Endothelial cell of umbilical vein (primary cell): ENCODE results near the gene UBE2L6. TPM values are rescaled to one million over a fixed set of nuclear protein-coding genes. Genes with fewer than 3 reads are reported as not detected.

Experiments used
- BruUV-seq: library from RNA; stranded (reverse); fragments of 400-500 nt; replicated peaks from 2 replicates; lab custom pipeline; 2021; lab: Mats Ljungman, UMichigan
- CTCF ChIA-PET: fragments of 300-600, 350-600 bp; sonication (Branson Sonifier 250); formaldehyde crosslinking; loops from one replicate; lab custom pipeline; 2021; ENCODE audit warnings: antibody characterized with exemption, inconsistent platforms; lab: Charles Lee
- POLR2A ChIA-PET: fragments of 300-600, 350-600 bp; sonication (Branson Sonifier 250); formaldehyde crosslinking; loops from one replicate; lab custom pipeline; 2021; ENCODE audit warnings: antibody characterized with exemption, inconsistent platforms; lab: Charles Lee
- DNase-seq: peaks from one replicate; pipeline ENCODE4 v3.0.0-alpha.2; 2011; ENCODE audit warnings: low read depth, low spot score
- FAIRE-seq: peaks from 2 replicates; lab custom pipeline; 2011; peaks lifted over from hg19 to GRCh38; lab: Jason Lieb, UNC
- H2AFZ ChIP-seq: 2 replicates; pipeline ENCODE4 v1.6.0; 2012; ENCODE audit warnings: low read depth, low read length, control low read depth, inconsistent platforms
- H3K27ac ChIP-seq: 2 replicates; pipeline ENCODE4 v1.5.1; 2011; ENCODE audit warnings: low read depth, mild to moderate bottlenecking, control low read depth, low read length, moderate library complexity; ENCODE audit not compliant: insufficient read depth
- H3K27me3 ChIP-seq, 2 experiments: 2 replicates each; pipeline versions ENCODE4 v1.6.0 to v1.6.1; 2011; ENCODE audit warnings: low read length in 2 of 2, mixed read lengths in 1 of 2; ENCODE audit not compliant: control insufficient read depth in 2 of 2, insufficient read depth in 2 of 2
- H3K36me3 ChIP-seq, 2 experiments: 2 replicates in 1 of 2; 3 replicates in 1 of 2; pipeline ENCODE4 v1.5.1; 2011; ENCODE audit warnings: low read length in 2 of 2, mild to moderate bottlenecking in 1 of 2, moderate library complexity in 1 of 2; ENCODE audit not compliant: control insufficient read depth in 2 of 2, insufficient read depth in 2 of 2; ENCODE audit errors: extremely low read depth in 1 of 2
- H3K4me1 ChIP-seq: 3 replicates; pipeline ENCODE4 v1.5.1; 2011; ENCODE audit warnings: mild to moderate bottlenecking, low read length; ENCODE audit not compliant: control insufficient read depth, insufficient read depth; ENCODE audit errors: extremely low read depth
- H3K4me2 ChIP-seq: 2 replicates; pipeline ENCODE4 v1.6.1; 2011; ENCODE audit warnings: low read length, control low read depth, mixed read lengths; ENCODE audit not compliant: insufficient read depth
- H3K4me3 ChIP-seq, 3 experiments: fragments of 200-600 bp in 1 of 3; sonication (generic), shearing (Covaris generic) in 1 of 3; replicated peaks in 1 of 3; 2 replicates each; pipeline ENCODE4 v1.5.1; 2011 to 2016; ENCODE audit warnings: control low read depth in 3 of 3, low read length in 3 of 3, mild to moderate bottlenecking in 2 of 3, inconsistent platforms in 1 of 3, low read depth in 1 of 3, moderate library complexity in 1 of 3; ENCODE audit not compliant: insufficient read depth in 1 of 3
- H3K79me2 ChIP-seq: 2 replicates; pipeline ENCODE4 v1.6.0; 2012; ENCODE audit warnings: low read length, inconsistent platforms; ENCODE audit not compliant: control insufficient read depth, insufficient read depth
- H3K9ac ChIP-seq: replicated peaks from 2 replicates; pipeline ENCODE3; 2011; ENCODE audit warnings: low read length, control low read depth; ENCODE audit not compliant: insufficient read depth; ENCODE audit errors: extremely low read depth
- H3K9me1 ChIP-seq: replicated peaks from 3 replicates; pipeline ENCODE4 v1.6.0; 2011; ENCODE audit warnings: mild to moderate bottlenecking, low read length; ENCODE audit not compliant: control insufficient read depth, insufficient read depth; ENCODE audit errors: extremely low read depth
- H3K9me3 ChIP-seq: replicated peaks from 2 replicates; pipeline ENCODE4 v1.5.1; 2012; ENCODE audit warnings: low read length, inconsistent platforms; ENCODE audit not compliant: control insufficient read depth, insufficient read depth
- H4K20me1 ChIP-seq: replicated peaks from 2 replicates; pipeline ENCODE3; 2011; ENCODE audit warnings: mild to moderate bottlenecking, low read length; ENCODE audit not compliant: control insufficient read depth, insufficient read depth; ENCODE audit errors: extremely low read depth
- EZH2 ChIP-seq: IDR thresholded peaks from 2 replicates; pipeline ENCODE4 v1.6.1; 2012; ENCODE audit warnings: borderline replicate concordance, low read depth, mild to moderate bottlenecking, moderate library complexity, low read length, inconsistent platforms; ENCODE audit not compliant: severe bottlenecking
- FOS ChIP-seq: IDR thresholded peaks from 2 replicates; pipeline ENCODE4 v1.6.1; 2011; ENCODE audit warnings: mild to moderate bottlenecking, low read length, moderate library complexity, borderline replicate concordance; ENCODE audit not compliant: insufficient read depth
- GATA2 ChIP-seq: IDR thresholded peaks from 2 replicates; pipeline ENCODE4 v1.7.0; 2011; ENCODE audit warnings: low read depth, mild to moderate bottlenecking, moderate library complexity, mixed read lengths, low read length; ENCODE audit not compliant: insufficient read length, insufficient read depth
- JUN ChIP-seq: IDR thresholded peaks from 2 replicates; pipeline ENCODE4 v1.6.1; 2011; ENCODE audit warnings: borderline replicate concordance, low read depth; ENCODE audit not compliant: insufficient read length, insufficient read depth
- MYC ChIP-seq: IDR thresholded peaks from one replicate; pipeline ENCODE4 v1.6.1; 2011; ENCODE audit warnings: mild to moderate bottlenecking, low read depth, low read length
- POLR2A ChIP-seq: IDR thresholded peaks from 2 replicates; pipeline ENCODE4 v1.6.1; 2012; ENCODE audit warnings: low read depth, mild to moderate bottlenecking, control low read depth, low read length
- POLR2AphosphoS5 ChIP-seq: IDR thresholded peaks from 2 replicates; pipeline ENCODE4 v1.6.1; 2012; ENCODE audit warnings: low read depth, mild to moderate bottlenecking, control low read depth, low read length, moderate library complexity; ENCODE audit not compliant: insufficient read depth
- dilution Hi-C: fragments of 300-500 bp; cut with MboI; formaldehyde crosslinking; loops from one replicate; pipeline ENCODE4 v1.15.0; 2019; ENCODE audit warnings: low sequenced_read_pairs; ENCODE audit not compliant: extremely low pct_ligation_motif_present
- intact Hi-C: fragments of 100-400 bp; cut with micrococcal nuclease; formaldehyde crosslinking; loops from one replicate; pipeline ENCODE4 v1.10.0; 2022
- polyA plus RNA-seq, 4 experiments: library from polyadenylated mRNA; depleted of rRNA in 3 of 4; stranded (reverse) in 3 of 4; unstranded in 1 of 4; fragments of >200 nt; gene quantifications; 2 replicates each; pipeline versions ENCODE4 v1.2.1 to v1.2.3, GENCODE V29; 2011 to 2012; ENCODE audit warnings: missing spikeins in 1 of 4
- total RNA-seq: library from RNA; stranded (reverse); gene quantifications from 2 replicates; pipeline ENCODE4 v1.2.3, GENCODE V29; 2021
- TF ChIP-seq, protein P1 (sequence below): IDR thresholded peaks from 2 replicates; pipeline ENCODE4 v1.6.1; 2011; ENCODE audit not compliant: insufficient read depth, insufficient read length
- TF ChIP-seq, protein P2 (sequence below), 2 donors: IDR thresholded peaks; 1 replicate in 1 of 2; 2 replicates in 1 of 2; pipeline ENCODE4 v1.5.1; 2011; ENCODE audit warnings: low read length in 2 of 2, mild to moderate bottlenecking in 2 of 2, moderate library complexity in 2 of 2, control low read depth in 1 of 2, inconsistent platforms in 1 of 2, low read depth in 1 of 2; ENCODE audit not compliant: insufficient read depth in 1 of 2; ENCODE audit errors: extremely low read depth in 1 of 2

Gene UBE2L6
- total and polyA plus RNA-seq, 2 donors (not counting 3 experiments of a cell fraction or from before 2014, with no cell fraction given), result 22.3 to 25.2 TPM

GRCh38 chr11:57597916-57598830 lies 30.7 kb upstream of the UBE2L6 start:
- intact Hi-C loops, result no loop called here
- no peaks in the 10 kb centered on the region for H3K79me2 ChIP-seq
- ChIA-PET POLR2A (no interaction called here), CTCF (interaction anchor here (0.6 to 1.6 kb wide), 3 partner anchors 31 to 46 kb away, joined by 3 to 4 read pairs (median 4); partner anchors contain the start of gene UBE2L6)
- H3K36me3 ChIP-seq, result no peaks in the 10 kb centered on the region
- H3K27me3 ChIP-seq, result peaks cover 22 to 31% of the 10 kb centered on the region in 2 experiments
- H3K4me2 ChIP-seq, result no peak overlapping the region
- dilution Hi-C loops, result no loop called here
- H4K20me1 ChIP-seq, result no peaks in the 10 kb centered on the region
- H3K9me1 ChIP-seq, result no peaks in the 10 kb centered on the region
- FAIRE-seq, result no peak
- no peak overlapping the region for H2AFZ ChIP-seq
- no peak overlapping the region for H3K27ac ChIP-seq
- no peak for DNase-seq
- no peak overlapping the region for H3K9ac ChIP-seq
- H3K9me3 ChIP-seq, result no peaks in the 10 kb centered on the region
- H3K4me1 ChIP-seq, result no peaks in the 10 kb centered on the region
- no TSS peak for BruUV-seq
- TF ChIP-seq POLR2A, result no peak
- TF ChIP-seq, protein P1, sequence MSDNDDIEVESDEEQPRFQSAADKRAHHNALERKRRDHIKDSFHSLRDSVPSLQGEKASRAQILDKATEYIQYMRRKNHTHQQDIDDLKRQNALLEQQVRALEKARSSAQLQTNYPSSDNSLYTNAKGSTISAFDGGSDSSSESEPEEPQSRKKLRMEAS, result no peak
- no peak for TF ChIP-seq EZH2
- TF ChIP-seq GATA2, result no peak
- TF ChIP-seq FOS, result no peak
- TF ChIP-seq JUN, result no peak
- TF ChIP-seq POLR2AphosphoS5, result no peak
- TF ChIP-seq, protein P2, sequence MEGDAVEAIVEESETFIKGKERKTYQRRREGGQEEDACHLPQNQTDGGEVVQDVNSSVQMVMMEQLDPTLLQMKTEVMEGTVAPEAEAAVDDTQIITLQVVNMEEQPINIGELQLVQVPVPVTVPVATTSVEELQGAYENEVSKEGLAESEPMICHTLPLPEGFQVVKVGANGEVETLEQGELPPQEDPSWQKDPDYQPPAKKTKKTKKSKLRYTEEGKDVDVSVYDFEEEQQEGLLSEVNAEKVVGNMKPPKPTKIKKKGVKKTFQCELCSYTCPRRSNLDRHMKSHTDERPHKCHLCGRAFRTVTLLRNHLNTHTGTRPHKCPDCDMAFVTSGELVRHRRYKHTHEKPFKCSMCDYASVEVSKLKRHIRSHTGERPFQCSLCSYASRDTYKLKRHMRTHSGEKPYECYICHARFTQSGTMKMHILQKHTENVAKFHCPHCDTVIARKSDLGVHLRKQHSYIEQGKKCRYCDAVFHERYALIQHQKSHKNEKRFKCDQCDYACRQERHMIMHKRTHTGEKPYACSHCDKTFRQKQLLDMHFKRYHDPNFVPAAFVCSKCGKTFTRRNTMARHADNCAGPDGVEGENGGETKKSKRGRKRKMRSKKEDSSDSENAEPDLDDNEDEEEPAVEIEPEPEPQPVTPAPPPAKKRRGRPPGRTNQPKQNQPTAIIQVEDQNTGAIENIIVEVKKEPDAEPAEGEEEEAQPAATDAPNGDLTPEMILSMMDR (IDR thresholded peaks at IDR 0.05; ENCODE audit: extremely low read depth in 1 of 2, insufficient read depth in 1 of 2, low read depth in 1 of 2, low read length in 2 of 2), result no peak
- TF ChIP-seq MYC, result no peak
- H3K4me3 ChIP-seq, result no peak overlapping the region
